Fibroblast of lung (primary cell): ENCODE results near the gene IGSF21. TPM values are rescaled to one million over a fixed set of nuclear protein-coding genes. Genes with fewer than 3 reads are reported as not detected.

Source experiments
- DNase-seq, 2 donors: peaks; one replicate each; pipeline versions ENCODE4 v3.0.0 to v3.0.0-alpha.2; 2010; ENCODE audit warnings: low read depth in 2 of 2
- H2AFZ ChIP-seq: 2 replicates; pipeline ENCODE4 v1.5.1; 2012; ENCODE audit warnings: low read length, control low read depth, inconsistent platforms
- H3K27ac ChIP-seq: 2 replicates; pipeline ENCODE4 v1.5.1; 2011; ENCODE audit warnings: low read length, control low read depth; ENCODE audit not compliant: insufficient read depth
- H3K27me3 ChIP-seq: 2 replicates; pipeline ENCODE4 v1.5.1; 2011; ENCODE audit warnings: mild to moderate bottlenecking, low read length; ENCODE audit not compliant: control insufficient read depth, insufficient read depth
- H3K36me3 ChIP-seq: 2 replicates; pipeline ENCODE4 v1.5.1; 2011; ENCODE audit warnings: low read length; ENCODE audit not compliant: control insufficient read depth, insufficient read depth
- H3K4me1 ChIP-seq: 2 replicates; pipeline ENCODE4 v1.5.1; 2011; ENCODE audit warnings: low read length; ENCODE audit not compliant: control insufficient read depth, insufficient read depth; ENCODE audit errors: extremely low read depth
- H3K4me2 ChIP-seq: 2 replicates; pipeline ENCODE4 v1.5.1; 2011; ENCODE audit warnings: low read length, control low read depth; ENCODE audit not compliant: insufficient read depth; ENCODE audit errors: extremely low read depth
- H3K4me3 ChIP-seq, 4 experiments: fragments of 200-600 bp in 1 of 4; sonication (generic) in 1 of 4; replicated peaks in 1 of 4; 2 replicates each; pipeline ENCODE4 v1.5.1; 2011 to 2016; ENCODE audit warnings: low read length in 4 of 4, low read depth in 3 of 4, mild to moderate bottlenecking in 3 of 4, control low read depth in 2 of 4, inconsistent platforms in 1 of 4, mixed read lengths in 1 of 4; ENCODE audit not compliant: insufficient read depth in 1 of 4; ENCODE audit errors: control extremely low read depth in 1 of 4
- H3K79me2 ChIP-seq: 2 replicates; pipeline ENCODE4 v1.5.1; 2012; ENCODE audit warnings: mild to moderate bottlenecking, low read length, inconsistent platforms; ENCODE audit not compliant: control insufficient read depth, insufficient read depth
- H3K9ac ChIP-seq: 2 replicates; pipeline ENCODE4 v1.5.1; 2011; ENCODE audit warnings: mild to moderate bottlenecking, low read length, control low read depth; ENCODE audit not compliant: insufficient read depth
- H3K9me3 ChIP-seq: 2 replicates; pipeline ENCODE4 v1.5.1; 2012; ENCODE audit warnings: low read depth, low read length; ENCODE audit not compliant: control insufficient read depth, insufficient read depth
- H4K20me1 ChIP-seq: 2 replicates; pipeline ENCODE4 v1.5.1; 2011; ENCODE audit warnings: low read length; ENCODE audit not compliant: control insufficient read depth, insufficient read depth; ENCODE audit errors: extremely low read depth
- EZH2 ChIP-seq: IDR thresholded peaks from 2 replicates; pipeline ENCODE4 v1.5.1; 2012; ENCODE audit warnings: low read length, control low read depth, mild to moderate bottlenecking; ENCODE audit errors: missing control alignments
- polyA plus RNA-seq, 2 donors: library from polyadenylated mRNA; depleted of rRNA in 1 of 2; stranded (reverse) in 1 of 2; unstranded in 1 of 2; fragments of >200 nt; gene quantifications; 2 replicates each; pipeline ENCODE4 v1.2.1, GENCODE V29; 2011 to 2012; ENCODE audit warnings: missing spikeins in 1 of 2
- total RNA-seq: library from RNA; depleted of rRNA; stranded (reverse); fragments of >200 nt; gene quantifications from 2 replicates; pipeline ENCODE4 v1.2.1, GENCODE V29; 2014
- TF ChIP-seq, protein P1 (sequence below), 2 donors: IDR thresholded peaks in 1 of 2; conservative IDR thresholded peaks in 1 of 2; 1 replicate in 1 of 2; 2 replicates in 1 of 2; pipeline ENCODE4 v1.5.1; 2011 to 2012; ENCODE audit warnings: low read length in 2 of 2, control low read depth in 1 of 2, inconsistent platforms in 1 of 2, low read depth in 1 of 2, mild to moderate bottlenecking in 1 of 2

The IGSF21 gene
- total and polyA plus RNA-seq, 2 donors (not counting 1 experiment from before 2014, with no cell fraction given) = not detected

- H3K36me3 ChIP-seq = no peaks in the 10 kb centered on the region
Observed at GRCh38 chr1:18288722-18289121, 181.1 kb downstream of the IGSF21 start.

GRCh38 chr1:18289597-18289996, 182.0 kb downstream of the IGSF21 start:
- Histone ChIP-seq H3K9me3 (no peaks in the 10 kb centered on the region), H2AFZ (no peak overlapping the region), H3K4me2 (no peak overlapping the region), H3K36me3 (no peaks in the 10 kb centered on the region), H4K20me1 (no peaks in the 10 kb centered on the region), H3K9ac (no peak overlapping the region), H3K4me1 (no peaks in the 10 kb centered on the region), H3K4me3 (no peak overlapping the region), H3K27me3 (no peaks in the 10 kb centered on the region), H3K79me2 (no peaks in the 10 kb centered on the region), H3K27ac (no peak overlapping the region)
- TF ChIP-seq EZH2 = no peak
- TF ChIP-seq, protein P1, sequence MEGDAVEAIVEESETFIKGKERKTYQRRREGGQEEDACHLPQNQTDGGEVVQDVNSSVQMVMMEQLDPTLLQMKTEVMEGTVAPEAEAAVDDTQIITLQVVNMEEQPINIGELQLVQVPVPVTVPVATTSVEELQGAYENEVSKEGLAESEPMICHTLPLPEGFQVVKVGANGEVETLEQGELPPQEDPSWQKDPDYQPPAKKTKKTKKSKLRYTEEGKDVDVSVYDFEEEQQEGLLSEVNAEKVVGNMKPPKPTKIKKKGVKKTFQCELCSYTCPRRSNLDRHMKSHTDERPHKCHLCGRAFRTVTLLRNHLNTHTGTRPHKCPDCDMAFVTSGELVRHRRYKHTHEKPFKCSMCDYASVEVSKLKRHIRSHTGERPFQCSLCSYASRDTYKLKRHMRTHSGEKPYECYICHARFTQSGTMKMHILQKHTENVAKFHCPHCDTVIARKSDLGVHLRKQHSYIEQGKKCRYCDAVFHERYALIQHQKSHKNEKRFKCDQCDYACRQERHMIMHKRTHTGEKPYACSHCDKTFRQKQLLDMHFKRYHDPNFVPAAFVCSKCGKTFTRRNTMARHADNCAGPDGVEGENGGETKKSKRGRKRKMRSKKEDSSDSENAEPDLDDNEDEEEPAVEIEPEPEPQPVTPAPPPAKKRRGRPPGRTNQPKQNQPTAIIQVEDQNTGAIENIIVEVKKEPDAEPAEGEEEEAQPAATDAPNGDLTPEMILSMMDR (conservative IDR thresholded peaks at IDR 0.05 in 1 of 2, IDR thresholded peaks at IDR 0.05 in 1 of 2; ENCODE audit: low read depth in 1 of 2, low read length in 2 of 2) = no peak
- no peak for DNase-seq

More at GRCh38 chr1:18288722-18289121, 181.1 kb downstream of the IGSF21 start:
- Histone ChIP-seq H3K4me2 (no peak overlapping the region), H3K4me1 (no peaks in the 10 kb centered on the region), H3K27ac (no peak overlapping the region), H3K4me3 (no peak overlapping the region), H3K79me2 (no peaks in the 10 kb centered on the region), H3K9me3 (no peaks in the 10 kb centered on the region), H4K20me1 (no peaks in the 10 kb centered on the region), H2AFZ (no peak overlapping the region), H3K9ac (no peak overlapping the region), H3K27me3 (no peaks in the 10 kb centered on the region)
- TF ChIP-seq EZH2 = no peak
- TF ChIP-seq, protein P1 (conservative IDR thresholded peaks at IDR 0.05 in 1 of 2, IDR thresholded peaks at IDR 0.05 in 1 of 2; ENCODE audit: low read depth in 1 of 2, low read length in 2 of 2) = no peak
- DNase-seq = no peak

DNA sequence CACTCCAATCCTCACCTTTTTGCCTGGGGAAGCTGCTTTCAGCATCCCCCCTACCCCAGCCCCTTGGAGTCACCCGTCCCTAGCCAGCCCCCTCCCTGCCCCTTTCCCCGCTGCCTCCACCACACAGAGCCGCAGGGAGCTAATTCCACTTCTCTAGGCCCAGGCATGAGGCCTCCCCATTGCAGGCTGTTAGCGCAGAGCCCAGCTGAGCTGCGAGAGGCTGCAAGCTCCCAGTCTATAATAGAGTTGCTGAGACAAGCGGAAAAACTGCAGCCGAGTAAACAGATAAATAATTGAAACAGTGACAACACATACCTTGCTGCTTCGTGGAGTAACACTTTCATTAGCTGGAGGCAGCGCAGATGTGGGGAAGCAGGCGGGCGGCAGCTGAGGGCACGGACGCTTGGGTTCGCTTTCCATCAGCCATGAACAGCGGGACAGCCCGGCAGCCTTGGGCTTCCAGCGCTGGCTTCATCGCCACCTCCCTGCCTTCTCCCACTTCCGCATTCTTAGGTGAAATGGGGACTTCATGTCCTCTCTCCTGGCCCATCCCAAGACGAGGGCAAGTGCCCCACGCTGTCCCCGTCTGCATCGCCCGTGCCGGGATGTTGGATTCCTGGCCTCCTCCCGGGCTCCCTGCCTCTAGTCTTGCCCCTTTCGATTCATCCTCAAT, 183.3 kb downstream of the IGSF21 start:
- Histone ChIP-seq H3K9me3 (no peaks in the 10 kb centered on the region), H3K9ac (no peak overlapping the region), H3K27ac (no peak overlapping the region), H4K20me1 (no peaks in the 10 kb centered on the region), H3K36me3 (no peaks in the 10 kb centered on the region), H3K4me3 (no peak overlapping the region), H3K27me3 (no peaks in the 10 kb centered on the region), H3K79me2 (no peaks in the 10 kb centered on the region), H3K4me1 (no peaks in the 10 kb centered on the region), H3K4me2 (no peak overlapping the region), H2AFZ (no peak overlapping the region)
- no peak for DNase-seq
- TF ChIP-seq, protein P1 (conservative IDR thresholded peaks at IDR 0.05 in 1 of 2, IDR thresholded peaks at IDR 0.05 in 1 of 2; ENCODE audit: low read depth in 1 of 2, low read length in 2 of 2) = no peak
- no peak for TF ChIP-seq EZH2
